ENCODE results near the gene SLC37A3.
"Not testable (repeated sequence)": the region's sequence is repeated elsewhere in the genome, so short reads cannot be mapped to it uniquely, and the experiment has no call there.

SLC37A3 gene

DNA sequence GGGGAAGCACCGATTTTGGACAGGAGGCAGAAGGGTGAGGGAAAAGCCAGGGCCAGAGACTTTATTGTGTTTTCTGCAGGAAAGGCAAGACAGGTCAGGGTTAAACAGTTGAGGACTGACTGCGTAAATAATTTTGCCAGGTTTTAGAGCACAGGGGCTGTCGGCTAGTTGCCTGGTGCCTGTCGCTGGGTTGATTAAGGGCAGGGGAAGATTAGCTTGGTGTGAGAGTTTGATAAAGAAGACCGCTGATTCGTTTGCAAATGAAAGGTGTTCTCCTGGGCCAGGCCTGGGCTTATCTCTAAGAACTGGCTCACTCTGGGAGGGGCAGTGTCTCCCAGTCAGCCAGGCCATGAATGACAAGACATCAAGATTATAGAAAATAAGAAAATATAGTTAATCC, 75.6 kb downstream of the SLC37A3 start:
- H3K9ac ChIP-seq (ENCODE audit: low read length): no peak overlapping the region

DNA sequence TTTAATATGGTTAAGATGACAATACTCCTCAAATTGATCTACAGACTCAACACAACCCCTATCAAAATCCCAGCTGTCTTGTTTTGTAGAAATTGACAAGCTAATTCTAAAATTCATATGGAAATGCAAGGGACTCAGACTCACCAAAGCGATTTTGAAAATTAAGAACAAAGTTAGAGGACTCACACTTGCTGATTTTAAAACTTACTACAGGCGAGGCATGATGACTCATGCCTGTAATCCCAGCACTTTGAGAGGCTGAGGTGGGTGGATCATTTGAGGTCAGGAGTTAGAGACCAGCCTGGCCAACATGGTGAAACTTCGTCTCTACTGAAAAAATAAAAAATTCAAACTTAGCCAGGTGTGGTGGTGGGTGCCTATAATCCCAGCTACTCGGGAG, 78.3 kb downstream of the SLC37A3 start:
- H3K79me2 ChIP-seq (ENCODE audit: insufficient read depth, low read length); H3K4me2 ChIP-seq (ENCODE audit: low read length); H3K9me3 ChIP-seq (ENCODE audit: low read length); H3K9ac ChIP-seq (ENCODE audit: low read length); H3K27me3 ChIP-seq (ENCODE audit: insufficient read depth, low read length); H3K4me3 ChIP-seq (ENCODE audit: low read depth, low read length, poor library complexity, severe bottlenecking); H3K9me2 ChIP-seq (ENCODE audit: low read depth, low read length); H3K27ac ChIP-seq (ENCODE audit: low read depth, low read length, poor library complexity, severe bottlenecking); H3K4me1 ChIP-seq (ENCODE audit: insufficient read depth, low read length, severe bottlenecking); H3K36me3 ChIP-seq (ENCODE audit: insufficient read depth, low read length); H4K20me1 ChIP-seq (ENCODE audit: insufficient read depth, low read length); H2AFZ ChIP-seq (ENCODE audit: low read length); H3F3A ChIP-seq (ENCODE audit: insufficient read depth, low read length): not testable (repeated sequence)

More for the DNA sequence above, 75.6 kb downstream of the SLC37A3 start:
- no peaks in the 10 kb centered on the region for H3K9me3 ChIP-seq (ENCODE audit: low read length)
- no peaks in the 10 kb centered on the region for H3K36me3 ChIP-seq (ENCODE audit: insufficient read depth, low read length)
- H3K27me3 ChIP-seq (ENCODE audit: insufficient read depth, low read length): peaks cover 7% of the 10 kb centered on the region
- no peak overlapping the region for H3K4me3 ChIP-seq (ENCODE audit: low read depth, low read length, poor library complexity, severe bottlenecking)
- H3K4me1 ChIP-seq (ENCODE audit: insufficient read depth, low read length, severe bottlenecking): no peaks in the 10 kb centered on the region
- H3K9me2 ChIP-seq (ENCODE audit: low read depth, low read length): no peaks in the 10 kb centered on the region
- H3K4me2 ChIP-seq (ENCODE audit: low read length): no peak overlapping the region
- H4K20me1 ChIP-seq (ENCODE audit: insufficient read depth, low read length): no peaks in the 10 kb centered on the region
- H3F3A ChIP-seq (ENCODE audit: insufficient read depth, low read length): no peaks in the 10 kb centered on the region
- no peak for TF ChIP-seq EZH2 (IDR thresholded peaks at IDR 0.05; ENCODE audit: borderline replicate concordance, low read length)
- TF ChIP-seq, protein P1, sequence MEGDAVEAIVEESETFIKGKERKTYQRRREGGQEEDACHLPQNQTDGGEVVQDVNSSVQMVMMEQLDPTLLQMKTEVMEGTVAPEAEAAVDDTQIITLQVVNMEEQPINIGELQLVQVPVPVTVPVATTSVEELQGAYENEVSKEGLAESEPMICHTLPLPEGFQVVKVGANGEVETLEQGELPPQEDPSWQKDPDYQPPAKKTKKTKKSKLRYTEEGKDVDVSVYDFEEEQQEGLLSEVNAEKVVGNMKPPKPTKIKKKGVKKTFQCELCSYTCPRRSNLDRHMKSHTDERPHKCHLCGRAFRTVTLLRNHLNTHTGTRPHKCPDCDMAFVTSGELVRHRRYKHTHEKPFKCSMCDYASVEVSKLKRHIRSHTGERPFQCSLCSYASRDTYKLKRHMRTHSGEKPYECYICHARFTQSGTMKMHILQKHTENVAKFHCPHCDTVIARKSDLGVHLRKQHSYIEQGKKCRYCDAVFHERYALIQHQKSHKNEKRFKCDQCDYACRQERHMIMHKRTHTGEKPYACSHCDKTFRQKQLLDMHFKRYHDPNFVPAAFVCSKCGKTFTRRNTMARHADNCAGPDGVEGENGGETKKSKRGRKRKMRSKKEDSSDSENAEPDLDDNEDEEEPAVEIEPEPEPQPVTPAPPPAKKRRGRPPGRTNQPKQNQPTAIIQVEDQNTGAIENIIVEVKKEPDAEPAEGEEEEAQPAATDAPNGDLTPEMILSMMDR (IDR thresholded peaks at IDR 0.05; ENCODE audit: low read length): no peak
- no peak overlapping the region for H2AFZ ChIP-seq (ENCODE audit: low read length)
- no peaks in the 10 kb centered on the region for H3K79me2 ChIP-seq (ENCODE audit: insufficient read depth, low read length)
- no peak overlapping the region for H3K27ac ChIP-seq (ENCODE audit: low read depth, low read length, poor library complexity, severe bottlenecking)

DNA sequence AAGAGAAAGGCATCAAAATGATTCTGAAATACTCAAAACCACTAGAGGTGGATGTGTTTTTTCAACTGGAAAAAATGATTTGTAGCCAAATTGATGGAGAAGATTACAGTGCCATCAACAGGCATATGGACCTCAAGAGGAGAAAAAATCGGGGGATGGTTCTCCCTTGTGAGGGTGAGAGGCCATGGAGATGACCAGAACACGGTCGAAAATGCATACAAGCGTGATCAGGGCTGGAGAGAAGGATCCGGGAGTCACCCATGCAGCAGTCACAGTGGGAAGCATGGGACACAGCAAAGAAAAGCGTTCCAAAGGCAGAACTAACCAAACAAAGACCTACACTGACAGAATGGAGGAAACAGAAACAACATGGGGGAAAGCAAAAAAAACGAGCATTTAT, 80.3 kb downstream of the SLC37A3 start:
- no peaks in the 10 kb centered on the region for H3F3A ChIP-seq (ENCODE audit: insufficient read depth, low read length)

DNA sequence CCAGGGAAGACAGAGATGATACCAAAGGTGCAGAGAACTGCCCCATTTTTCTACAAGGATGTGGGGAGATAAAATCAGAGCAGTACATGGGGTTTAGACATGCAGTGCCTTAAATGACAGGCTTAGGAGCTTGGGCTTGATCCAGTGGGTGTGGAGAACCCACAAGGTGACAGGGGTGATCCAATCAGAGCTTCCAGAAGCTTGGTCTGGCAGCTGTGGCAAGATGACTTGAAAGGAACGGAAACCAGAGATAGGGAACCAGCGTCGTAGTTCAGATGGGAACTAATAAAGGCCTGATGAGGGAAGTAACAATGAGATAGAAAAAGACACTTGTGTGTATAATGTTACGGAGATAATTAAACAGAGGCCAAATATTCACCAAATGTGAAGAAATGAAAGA, 80.7 kb downstream of the SLC37A3 start:
- Histone ChIP-seq H3K9me2 (ENCODE audit: low read depth, low read length) (no peaks in the 10 kb centered on the region), H2AFZ (ENCODE audit: low read length) (no peak overlapping the region), H3K9me3 (ENCODE audit: low read length) (no peaks in the 10 kb centered on the region), H3K9ac (ENCODE audit: low read length) (no peak overlapping the region), H3K4me1 (ENCODE audit: insufficient read depth, low read length, severe bottlenecking) (no peaks in the 10 kb centered on the region), H3K4me2 (ENCODE audit: low read length) (no peak overlapping the region), H3K4me3 (ENCODE audit: low read depth, low read length, poor library complexity, severe bottlenecking) (no peak overlapping the region), H4K20me1 (ENCODE audit: insufficient read depth, low read length) (no peaks in the 10 kb centered on the region), H3K36me3 (ENCODE audit: insufficient read depth, low read length) (no peaks in the 10 kb centered on the region), H3F3A (ENCODE audit: insufficient read depth, low read length) (no peaks in the 10 kb centered on the region), H3K79me2 (ENCODE audit: insufficient read depth, low read length) (no peaks in the 10 kb centered on the region), H3K27ac (ENCODE audit: low read depth, low read length, poor library complexity, severe bottlenecking) (no peak overlapping the region), H3K27me3 (ENCODE audit: insufficient read depth, low read length) (peaks cover 7% of the 10 kb centered on the region)
- TF ChIP-seq, protein P1 (IDR thresholded peaks at IDR 0.05; ENCODE audit: low read length): no peak
- no peak for TF ChIP-seq EZH2 (IDR thresholded peaks at IDR 0.05; ENCODE audit: borderline replicate concordance, low read length)

More for the DNA sequence above, 80.3 kb downstream of the SLC37A3 start:
- Histone ChIP-seq H4K20me1 (ENCODE audit: insufficient read depth, low read length) (no peaks in the 10 kb centered on the region), H3K9me2 (ENCODE audit: low read depth, low read length) (no peaks in the 10 kb centered on the region), H3K79me2 (ENCODE audit: insufficient read depth, low read length) (no peaks in the 10 kb centered on the region), H3K9me3 (ENCODE audit: low read length) (no peaks in the 10 kb centered on the region), H3K4me1 (ENCODE audit: insufficient read depth, low read length, severe bottlenecking) (no peaks in the 10 kb centered on the region), H3K36me3 (ENCODE audit: insufficient read depth, low read length) (no peaks in the 10 kb centered on the region), H3K4me3 (ENCODE audit: low read depth, low read length, poor library complexity, severe bottlenecking) (no peak overlapping the region), H3K9ac (ENCODE audit: low read length) (no peak overlapping the region), H2AFZ (ENCODE audit: low read length) (no peak overlapping the region), H3K27ac (ENCODE audit: low read depth, low read length, poor library complexity, severe bottlenecking) (no peak overlapping the region), H3K4me2 (ENCODE audit: low read length) (no peak overlapping the region), H3K27me3 (ENCODE audit: insufficient read depth, low read length) (peaks cover 7% of the 10 kb centered on the region)
- TF ChIP-seq EZH2 (IDR thresholded peaks at IDR 0.05; ENCODE audit: borderline replicate concordance, low read length): no peak
- TF ChIP-seq, protein P1 (IDR thresholded peaks at IDR 0.05; ENCODE audit: low read length): no peak
